Kidney (tissue), 14 donors: ENCODE results near the gene CMSS1. TPM values are rescaled to one million over a fixed set of nuclear protein-coding genes. Genes with fewer than 3 reads are reported as not detected.

Experiments used
- DNase-seq, 5 donors: peaks; one replicate each; pipeline ENCODE4 v3.0.0-alpha.2; 2013 to 2020
- FAIRE-seq: peaks from 2 replicates; lab custom pipeline; 2012; peaks lifted over from hg19 to GRCh38; lab: Jason Lieb, UNC
- H3K27ac ChIP-seq, 2 donors: one replicate each; pipeline ENCODE4 v1.7.0; 2013; ENCODE audit warnings: low read depth in 2 of 2, low read length in 2 of 2, inconsistent platforms in 1 of 2
- H3K27me3 ChIP-seq: one replicate; pipeline ENCODE4 v1.7.1; 2013; ENCODE audit warnings: low read length, inconsistent platforms; ENCODE audit not compliant: control insufficient read depth, insufficient read depth
- H3K36me3 ChIP-seq, 3 donors: one replicate each; pipeline versions ENCODE4 v1.7.0 to v1.7.1; 2013; ENCODE audit warnings: low read length in 3 of 3, control low read depth in 1 of 3, inconsistent platforms in 1 of 3; ENCODE audit not compliant: insufficient read depth in 3 of 3, control insufficient read depth in 2 of 3
- H3K4me1 ChIP-seq, 3 donors: one replicate each; pipeline versions ENCODE4 v1.7.0 to v1.7.1; 2013; ENCODE audit warnings: low read length in 3 of 3, inconsistent platforms in 1 of 3, low read depth in 1 of 3; ENCODE audit not compliant: control insufficient read depth in 2 of 3, insufficient read depth in 2 of 3
- H3K4me3 ChIP-seq, 3 donors: one replicate each; pipeline versions ENCODE4 v1.7.0 to v1.8.1; 2013; ENCODE audit warnings: low read length in 3 of 3, control low read depth in 1 of 3, inconsistent platforms in 1 of 3
- H3K9ac ChIP-seq, 3 donors: one replicate each; pipeline versions ENCODE4 v1.7.0 to v1.7.1; 2013; ENCODE audit warnings: low read length in 3 of 3, control low read depth in 1 of 3, inconsistent platforms in 1 of 3
- H3K9me3 ChIP-seq, 3 donors: one replicate each; pipeline versions ENCODE4 v1.7.0 to v1.7.1; 2013; ENCODE audit warnings: low read length in 3 of 3, control low read depth in 1 of 3, inconsistent platforms in 1 of 3; ENCODE audit not compliant: control insufficient read depth in 2 of 3, insufficient read depth in 1 of 3
- CTCF ChIP-seq: IDR thresholded peaks from 3 replicates; pipeline ENCODE4 v1.5.1; 2012; ENCODE audit warnings: mild to moderate bottlenecking, moderate library complexity, borderline replicate concordance; ENCODE audit not compliant: insufficient read depth; ENCODE audit errors: extremely low read depth
- intact Hi-C: fragments of 100-400 bp; cut with DNase I; formaldehyde crosslinking; loops from one replicate; pipeline ENCODE4 v1.11.1; 2022
- polyA plus RNA-seq: library from polyadenylated mRNA; stranded (reverse); fragments of 350-450 nt; fragmentation: Illumina TruSeq; extraction: RNeasy Lipid Tissue Mini Kit (QIAGEN cat#74804); gene quantifications from one replicate; pipeline ENCODE4 v1.2.3, GENCODE V29; 2014; ENCODE audit warnings: low read depth, low replicate concordance; ENCODE audit not compliant: insufficient read depth
- total RNA-seq: library from RNA; stranded (reverse); fragmentation: NEBNext Ultra II Directional; extraction: Animal tissue kit (Norgen Biotek cat#: 25700); gene quantifications from one replicate; pipeline ENCODE4 v1.2.1, GENCODE V29; 2021
- donor health status: control.
- donor health status: control.
- donor health status: control.
- donor health status: control.
- donor health status: control.
- donor health status: DM: yes; HTN: yes; CAD: no.
- donor health status: Normal renal cell carcinoma (clear cell type).

Gene CMSS1
- total and polyA plus RNA-seq, 2 donors from 2014 or later = 26.4 to 27.0 TPM

- no peak for FAIRE-seq
- intact Hi-C loops = no loop called here
- H3K4me3 ChIP-seq = no peak overlapping the region
- H3K9me3 ChIP-seq = no peaks in the 10 kb centered on the region
- no peak overlapping the region for H3K27ac ChIP-seq
- TF ChIP-seq CTCF = no peak
- H3K9ac ChIP-seq = no peak overlapping the region
- DNase-seq = no peak
- H3K36me3 ChIP-seq = no peaks in the 10 kb centered on the region
- H3K27me3 ChIP-seq = no peaks in the 10 kb centered on the region
- H3K4me1 ChIP-seq = no peaks in the 10 kb centered on the region
These were observed 113.4 kb downstream of the CMSS1 start for GRCh38 chr3:99931059-99931458.

- Histone ChIP-seq H3K9ac (no peak overlapping the region), H3K4me1 (no peaks in the 10 kb centered on the region), H3K27me3 (no peaks in the 10 kb centered on the region), H3K9me3 (no peaks in the 10 kb centered on the region), H3K4me3 (no peak overlapping the region), H3K36me3 (no peaks in the 10 kb centered on the region), H3K27ac (no peak overlapping the region)
- intact Hi-C loops = no loop called here
- TF ChIP-seq CTCF = no peak
- DNase-seq = no peak
- FAIRE-seq = no peak
These were observed 116.5 kb downstream of the CMSS1 start for GRCh38 chr3:99933971-99934750.

- no peak overlapping the region for H3K4me3 ChIP-seq
- FAIRE-seq (no peak), DNase-seq (peak in 1 of 5 donors; percentile 64)
- TF ChIP-seq CTCF = no peak
- H3K4me1 ChIP-seq = no peaks in the 10 kb centered on the region
- H3K9me3 ChIP-seq = no peaks in the 10 kb centered on the region
- H3K36me3 ChIP-seq = no peaks in the 10 kb centered on the region
- intact Hi-C loops = no loop called here
- no peaks in the 10 kb centered on the region for H3K27me3 ChIP-seq
- H3K9ac ChIP-seq = no peak overlapping the region
- H3K27ac ChIP-seq = no peak overlapping the region
These were observed 117.5 kb downstream of the CMSS1 start for GRCh38 chr3:99934975-99935797.
